ENCODE data around the gene CLCN4. TPM values are rescaled to one million over a fixed set of nuclear protein-coding genes. Genes with fewer than 3 reads are reported as not detected.

The CLCN4 gene
- total and polyA plus RNA-seq, 10 of the 15 experiments (the other 5 are each of a cell fraction or from before 2014, with no cell fraction given): 0.90 to 6.9 (median 2.9) TPM

- TF ChIP-seq CHD4 (IDR thresholded peaks at IDR 0.05): no peak
- TF ChIP-seq MXI1 (IDR thresholded peaks at IDR 0.05; ENCODE audit: low read depth, low read length): peak; percentile 47; the same call in 1 of the 2 replicates
- no peak for TF ChIP-seq SKIL (IDR thresholded peaks at IDR 0.05; ENCODE audit: low read depth, poor library complexity, severe bottlenecking)
These were observed 45.2 kb upstream of the CLCN4 start (continued) for GRCh38 chrX:10111364-10112148.

GRCh38 chrX:10112510-10112909 is 44.3 kb upstream of the CLCN4 start:
- ChIA-PET SMC1A (ENCODE audit: uncharacterized antibody, unreplicated experiment) (interaction anchor here (1.0 to 16.7 kb wide), 11 partner anchors 8 to 121 kb away, joined by 3 to 206 read pairs (median 31); no protein-coding TSS in a partner anchor), CTCF (interaction anchor here (0.7 to 12.3 kb wide), 8 partner anchors 7 to 235 kb away, joined by 3 to 412 read pairs (median 24); no protein-coding TSS in a partner anchor), POLR2A (interaction anchor here (1.0 to 3.5 kb wide), 6 partner anchors 13 to 108 kb away, joined by 3 to 23 read pairs (median 6); no protein-coding TSS in a partner anchor), RAD21 (ENCODE audit: unreplicated experiment) (interaction anchor here (1.6 to 13.2 kb wide), 6 partner anchors 16 to 115 kb away, joined by 4 to 424 read pairs (median 60); no protein-coding TSS in a partner anchor)
- FAIRE-seq: no peak
- H3K27ac ChIP-seq (ENCODE audit: control insufficient read depth, insufficient read depth): peak overlapping the region; percentile 87; the same call in 1 of the 2 replicates
- no peaks in the 10 kb centered on the region for H3K9me3 ChIP-seq (replicated peaks; ENCODE audit: control insufficient read depth, insufficient read depth, low read length)
- ATAC-seq: peak; percentile 54
- H3K27me3 ChIP-seq (replicated peaks in 1 of 2; ENCODE audit: control insufficient read depth in 2 of 2, insufficient read depth in 2 of 2, low read length in 1 of 2): no peaks in the 10 kb centered on the region; a peak in 1 of 4 replicates
- 2% methylated on average over 6 of the region's 6 CpGs for whole genome bisulfite sequencing (ENCODE audit: insufficient coverage, insufficient replicate concordance, low lambda C conversion rate, missing lambda C conversion rate)
- H3K79me2 ChIP-seq (ENCODE audit: control insufficient read depth, insufficient read depth, low read length): no peaks in the 10 kb centered on the region; the same call in 1 of the 2 replicates
- BruUV-seq (replicated peaks): TSS peak; percentile 75
- no peak overlapping the region for H3K4me3 ChIP-seq
- peak overlapping the region; percentile 28; the same call in 1 of the 2 replicates for H3K4me2 ChIP-seq (ENCODE audit: control insufficient read depth, insufficient read depth)
- H3K36me3 ChIP-seq (ENCODE audit: control insufficient read depth in 2 of 2, insufficient read depth in 2 of 2, low read length in 1 of 2): peaks cover 0 to 5% of the 10 kb centered on the region in 2 experiments; a peak in 3 of 4 replicates
- no peaks in the 10 kb centered on the region for H4K20me1 ChIP-seq (ENCODE audit: control insufficient read depth, insufficient read depth)
- peak; percentile 55 for DNase-seq (ENCODE audit: low read depth, low spot score)
- no peak overlapping the region for H2AFZ ChIP-seq (ENCODE audit: control insufficient read depth, low read depth, low read length)
- in situ Hi-C loops (cut with MboI) (loop anchor here (25.0 kb wide), 1 partner anchor 1300 kb away; the partner anchor contains the start of gene FAM9A), intact Hi-C loops (cut with micrococcal nuclease; ENCODE audit: unreplicated experiment) (loop anchor here (10.0 kb wide), 1 partner anchor 48 kb away; no protein-coding TSS in a partner anchor)
- peaks cover 42% of the 10 kb centered on the region for H3K4me1 ChIP-seq (ENCODE audit: control insufficient read depth, insufficient read depth, low read length)
- no peak overlapping the region for H3K9ac ChIP-seq (ENCODE audit: control insufficient read depth, insufficient read depth, low read length)
- TF ChIP-seq E2F8 (IDR thresholded peaks at IDR 0.05; ENCODE audit: low read depth, partially characterized antibody): no peak
- TF ChIP-seq EGR1 (IDR thresholded peaks at IDR 0.05; ENCODE audit: borderline replicate concordance in 1 of 2, low read depth in 2 of 2, low read length in 2 of 2): no peak
- TF ChIP-seq SPI1 (IDR thresholded peaks at IDR 0.05; ENCODE audit: borderline replicate concordance, insufficient read depth, low read depth, low read length): no peak
- peak; percentile 34; the same call in 1 of the 2 replicates for TF ChIP-seq DPF2 (IDR thresholded peaks at IDR 0.05)
- TF ChIP-seq E4F1 (IDR thresholded peaks at IDR 0.05; ENCODE audit: borderline replicate concordance, partially characterized antibody): no peak
- TF ChIP-seq NFIC (IDR thresholded peaks at IDR 0.05; ENCODE audit: low read depth, low read length): peak; percentile 80
- no peak for TF ChIP-seq SMAD5 (IDR thresholded peaks at IDR 0.05; ENCODE audit: low read depth)

Measured in GM12878 (cell line).